Endothelial cell of umbilical vein (primary cell): ENCODE measurements around the gene TBC1D7. TPM values are rescaled to one million over a fixed set of nuclear protein-coding genes. Genes with fewer than 3 reads are reported as not detected.

Experiments
- BruUV-seq: library from RNA; stranded (reverse); fragments of 400-500 nt; replicated peaks from 2 replicates; lab custom pipeline; 2021; lab: Mats Ljungman, UMichigan
- CTCF ChIA-PET: fragments of 300-600, 350-600 bp; sonication (Branson Sonifier 250); formaldehyde crosslinking; loops from one replicate; lab custom pipeline; 2021; ENCODE audit warnings: antibody characterized with exemption, inconsistent platforms; lab: Charles Lee
- POLR2A ChIA-PET: fragments of 300-600, 350-600 bp; sonication (Branson Sonifier 250); formaldehyde crosslinking; loops from one replicate; lab custom pipeline; 2021; ENCODE audit warnings: antibody characterized with exemption, inconsistent platforms; lab: Charles Lee
- DNase-seq: peaks from one replicate; pipeline ENCODE4 v3.0.0-alpha.2; 2011; ENCODE audit warnings: low read depth, low spot score
- FAIRE-seq: peaks from 2 replicates; lab custom pipeline; 2011; peaks lifted over from hg19 to GRCh38; lab: Jason Lieb, UNC
- H2AFZ ChIP-seq: 2 replicates; pipeline ENCODE4 v1.6.0; 2012; ENCODE audit warnings: low read depth, low read length, control low read depth, inconsistent platforms
- H3K27ac ChIP-seq: 2 replicates; pipeline ENCODE4 v1.5.1; 2011; ENCODE audit warnings: low read depth, mild to moderate bottlenecking, control low read depth, low read length, moderate library complexity; ENCODE audit not compliant: insufficient read depth
- H3K27me3 ChIP-seq, 2 experiments: 2 replicates each; pipeline versions ENCODE4 v1.6.0 to v1.6.1; 2011; ENCODE audit warnings: low read length in 2 of 2, mixed read lengths in 1 of 2; ENCODE audit not compliant: control insufficient read depth in 2 of 2, insufficient read depth in 2 of 2
- H3K36me3 ChIP-seq, 2 experiments: 2 replicates in 1 of 2; 3 replicates in 1 of 2; pipeline ENCODE4 v1.5.1; 2011; ENCODE audit warnings: low read length in 2 of 2, mild to moderate bottlenecking in 1 of 2, moderate library complexity in 1 of 2; ENCODE audit not compliant: control insufficient read depth in 2 of 2, insufficient read depth in 2 of 2; ENCODE audit errors: extremely low read depth in 1 of 2
- H3K4me1 ChIP-seq: 3 replicates; pipeline ENCODE4 v1.5.1; 2011; ENCODE audit warnings: mild to moderate bottlenecking, low read length; ENCODE audit not compliant: control insufficient read depth, insufficient read depth; ENCODE audit errors: extremely low read depth
- H3K4me2 ChIP-seq: 2 replicates; pipeline ENCODE4 v1.6.1; 2011; ENCODE audit warnings: low read length, control low read depth, mixed read lengths; ENCODE audit not compliant: insufficient read depth
- H3K4me3 ChIP-seq, 3 experiments: fragments of 200-600 bp in 1 of 3; sonication (generic), shearing (Covaris generic) in 1 of 3; replicated peaks in 1 of 3; 2 replicates each; pipeline ENCODE4 v1.5.1; 2011 to 2016; ENCODE audit warnings: control low read depth in 3 of 3, low read length in 3 of 3, mild to moderate bottlenecking in 2 of 3, inconsistent platforms in 1 of 3, low read depth in 1 of 3, moderate library complexity in 1 of 3; ENCODE audit not compliant: insufficient read depth in 1 of 3
- H3K79me2 ChIP-seq: 2 replicates; pipeline ENCODE4 v1.6.0; 2012; ENCODE audit warnings: low read length, inconsistent platforms; ENCODE audit not compliant: control insufficient read depth, insufficient read depth
- H3K9ac ChIP-seq: replicated peaks from 2 replicates; pipeline ENCODE3; 2011; ENCODE audit warnings: low read length, control low read depth; ENCODE audit not compliant: insufficient read depth; ENCODE audit errors: extremely low read depth
- H3K9me1 ChIP-seq: replicated peaks from 3 replicates; pipeline ENCODE4 v1.6.0; 2011; ENCODE audit warnings: mild to moderate bottlenecking, low read length; ENCODE audit not compliant: control insufficient read depth, insufficient read depth; ENCODE audit errors: extremely low read depth
- H3K9me3 ChIP-seq: replicated peaks from 2 replicates; pipeline ENCODE4 v1.5.1; 2012; ENCODE audit warnings: low read length, inconsistent platforms; ENCODE audit not compliant: control insufficient read depth, insufficient read depth
- H4K20me1 ChIP-seq: replicated peaks from 2 replicates; pipeline ENCODE3; 2011; ENCODE audit warnings: mild to moderate bottlenecking, low read length; ENCODE audit not compliant: control insufficient read depth, insufficient read depth; ENCODE audit errors: extremely low read depth
- EZH2 ChIP-seq: IDR thresholded peaks from 2 replicates; pipeline ENCODE4 v1.6.1; 2012; ENCODE audit warnings: borderline replicate concordance, low read depth, mild to moderate bottlenecking, moderate library complexity, low read length, inconsistent platforms; ENCODE audit not compliant: severe bottlenecking
- FOS ChIP-seq: IDR thresholded peaks from 2 replicates; pipeline ENCODE4 v1.6.1; 2011; ENCODE audit warnings: mild to moderate bottlenecking, low read length, moderate library complexity, borderline replicate concordance; ENCODE audit not compliant: insufficient read depth
- GATA2 ChIP-seq: IDR thresholded peaks from 2 replicates; pipeline ENCODE4 v1.7.0; 2011; ENCODE audit warnings: low read depth, mild to moderate bottlenecking, moderate library complexity, mixed read lengths, low read length; ENCODE audit not compliant: insufficient read length, insufficient read depth
- JUN ChIP-seq: IDR thresholded peaks from 2 replicates; pipeline ENCODE4 v1.6.1; 2011; ENCODE audit warnings: borderline replicate concordance, low read depth; ENCODE audit not compliant: insufficient read length, insufficient read depth
- MYC ChIP-seq: IDR thresholded peaks from one replicate; pipeline ENCODE4 v1.6.1; 2011; ENCODE audit warnings: mild to moderate bottlenecking, low read depth, low read length
- POLR2A ChIP-seq: IDR thresholded peaks from 2 replicates; pipeline ENCODE4 v1.6.1; 2012; ENCODE audit warnings: low read depth, mild to moderate bottlenecking, control low read depth, low read length
- POLR2AphosphoS5 ChIP-seq: IDR thresholded peaks from 2 replicates; pipeline ENCODE4 v1.6.1; 2012; ENCODE audit warnings: low read depth, mild to moderate bottlenecking, control low read depth, low read length, moderate library complexity; ENCODE audit not compliant: insufficient read depth
- dilution Hi-C: fragments of 300-500 bp; cut with MboI; formaldehyde crosslinking; loops from one replicate; pipeline ENCODE4 v1.15.0; 2019; ENCODE audit warnings: low sequenced_read_pairs; ENCODE audit not compliant: extremely low pct_ligation_motif_present
- intact Hi-C: fragments of 100-400 bp; cut with micrococcal nuclease; formaldehyde crosslinking; loops from one replicate; pipeline ENCODE4 v1.10.0; 2022
- polyA plus RNA-seq, 4 experiments: library from polyadenylated mRNA; depleted of rRNA in 3 of 4; stranded (reverse) in 3 of 4; unstranded in 1 of 4; fragments of >200 nt; gene quantifications; 2 replicates each; pipeline versions ENCODE4 v1.2.1 to v1.2.3, GENCODE V29; 2011 to 2012; ENCODE audit warnings: missing spikeins in 1 of 4
- total RNA-seq: library from RNA; stranded (reverse); gene quantifications from 2 replicates; pipeline ENCODE4 v1.2.3, GENCODE V29; 2021
- TF ChIP-seq, protein P1 (sequence below): IDR thresholded peaks from 2 replicates; pipeline ENCODE4 v1.6.1; 2011; ENCODE audit not compliant: insufficient read depth, insufficient read length
- TF ChIP-seq, protein P2 (sequence below), 2 donors: IDR thresholded peaks; 1 replicate in 1 of 2; 2 replicates in 1 of 2; pipeline ENCODE4 v1.5.1; 2011; ENCODE audit warnings: low read length in 2 of 2, mild to moderate bottlenecking in 2 of 2, moderate library complexity in 2 of 2, control low read depth in 1 of 2, inconsistent platforms in 1 of 2, low read depth in 1 of 2; ENCODE audit not compliant: insufficient read depth in 1 of 2; ENCODE audit errors: extremely low read depth in 1 of 2

Gene TBC1D7
- total and polyA plus RNA-seq, 2 donors (not counting 3 experiments of a cell fraction or from before 2014, with no cell fraction given), result 26.6 to 28.1 TPM

DNA sequence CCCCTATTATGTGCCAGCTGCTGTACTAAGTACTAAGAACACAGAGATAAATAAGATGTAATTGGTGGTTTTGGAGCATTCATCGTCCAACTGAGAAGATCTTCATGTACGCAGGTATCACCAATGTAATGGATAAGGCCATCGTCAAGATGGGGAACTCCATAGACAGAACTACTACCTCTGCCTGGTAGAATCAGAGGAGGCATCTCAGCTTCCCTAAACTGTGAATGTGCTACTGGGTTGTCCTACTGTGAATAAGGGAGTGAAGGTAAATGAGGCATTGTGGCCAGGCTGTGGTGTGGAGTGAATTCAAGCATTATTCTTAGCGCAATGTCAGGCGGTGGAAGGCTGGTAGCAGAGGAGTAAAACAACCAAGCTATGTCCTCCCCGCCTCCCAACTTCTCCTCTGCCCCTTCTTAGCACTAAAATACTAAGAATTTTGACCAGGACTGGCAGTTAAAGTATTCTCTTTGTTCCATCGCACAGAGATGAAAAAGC lies 68.2 kb downstream of the TBC1D7 start:
- POLR2A ChIA-PET, result interaction anchor here (0.6 kb wide), 1 partner anchor 31 kb away, joined by 3 read pairs; no protein-coding TSS in a partner anchor
- no peaks in the 10 kb centered on the region for H3K36me3 ChIP-seq
- FAIRE-seq, result no peak
- H3K4me2 ChIP-seq, result no peak overlapping the region
- H3K4me3 ChIP-seq, result no peak overlapping the region
- dilution Hi-C loops (no loop called here), intact Hi-C loops (no loop called here)
- TF ChIP-seq JUN (no peak), POLR2A (no peak), MYC (no peak), POLR2AphosphoS5 (no peak), GATA2 (no peak), FOS (no peak), EZH2 (no peak)
- TF ChIP-seq, protein P1, sequence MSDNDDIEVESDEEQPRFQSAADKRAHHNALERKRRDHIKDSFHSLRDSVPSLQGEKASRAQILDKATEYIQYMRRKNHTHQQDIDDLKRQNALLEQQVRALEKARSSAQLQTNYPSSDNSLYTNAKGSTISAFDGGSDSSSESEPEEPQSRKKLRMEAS, result no peak
- TF ChIP-seq, protein P2, sequence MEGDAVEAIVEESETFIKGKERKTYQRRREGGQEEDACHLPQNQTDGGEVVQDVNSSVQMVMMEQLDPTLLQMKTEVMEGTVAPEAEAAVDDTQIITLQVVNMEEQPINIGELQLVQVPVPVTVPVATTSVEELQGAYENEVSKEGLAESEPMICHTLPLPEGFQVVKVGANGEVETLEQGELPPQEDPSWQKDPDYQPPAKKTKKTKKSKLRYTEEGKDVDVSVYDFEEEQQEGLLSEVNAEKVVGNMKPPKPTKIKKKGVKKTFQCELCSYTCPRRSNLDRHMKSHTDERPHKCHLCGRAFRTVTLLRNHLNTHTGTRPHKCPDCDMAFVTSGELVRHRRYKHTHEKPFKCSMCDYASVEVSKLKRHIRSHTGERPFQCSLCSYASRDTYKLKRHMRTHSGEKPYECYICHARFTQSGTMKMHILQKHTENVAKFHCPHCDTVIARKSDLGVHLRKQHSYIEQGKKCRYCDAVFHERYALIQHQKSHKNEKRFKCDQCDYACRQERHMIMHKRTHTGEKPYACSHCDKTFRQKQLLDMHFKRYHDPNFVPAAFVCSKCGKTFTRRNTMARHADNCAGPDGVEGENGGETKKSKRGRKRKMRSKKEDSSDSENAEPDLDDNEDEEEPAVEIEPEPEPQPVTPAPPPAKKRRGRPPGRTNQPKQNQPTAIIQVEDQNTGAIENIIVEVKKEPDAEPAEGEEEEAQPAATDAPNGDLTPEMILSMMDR (IDR thresholded peaks at IDR 0.05; ENCODE audit: extremely low read depth in 1 of 2, insufficient read depth in 1 of 2, low read depth in 1 of 2, low read length in 2 of 2), result no peak
- no peaks in the 10 kb centered on the region for H3K9me1 ChIP-seq
- H3K79me2 ChIP-seq, result no peaks in the 10 kb centered on the region
- H3K27me3 ChIP-seq, result no peaks in the 10 kb centered on the region
- no peak for DNase-seq
- CTCF ChIA-PET, result interaction anchor here (2.3 kb wide), 1 partner anchor 9 kb away, joined by 8 read pairs; no protein-coding TSS in a partner anchor
- no peak overlapping the region for H2AFZ ChIP-seq
- no peaks in the 10 kb centered on the region for H4K20me1 ChIP-seq
- no peak overlapping the region for H3K9ac ChIP-seq
- no peaks in the 10 kb centered on the region for H3K4me1 ChIP-seq
- no peaks in the 10 kb centered on the region for H3K9me3 ChIP-seq
- no TSS peak for BruUV-seq
- no peak overlapping the region for H3K27ac ChIP-seq
